NCI-H2171 treated with DMSO at 0.1 percent for 48 hours (cell line): ENCODE measurements around the gene CALR.
A peak's percentile ranks its signal among the peaks of the same experiment; 100 is the strongest.
"Not testable (repeated sequence)": the region's sequence is repeated elsewhere in the genome, so short reads cannot be mapped to it uniquely, and the experiment has no call there.

Source experiments
- DNase-seq: peaks from one replicate; lab custom pipeline; 2025; lab: John Stamatoyannopoulos, UW

Gene CALR

GRCh38 chr19:12937927-12938778 lies at the start of gene CALR:
Gene CALR (plus strand): TSS chr19:12938609. CDS start chr19:12938680, 71 bp downstream.
- DNase-seq = peak; percentile 98

GRCh38 chr19:12890299-12890786 lies 48.1 kb upstream of the CALR start:
- DNase-seq = not testable (repeated sequence)

GRCh38 chr19:12890787-12891552 lies 47.4 kb upstream of the CALR start, which contains the start of gene GCDH:
Gene GCDH (plus strand): TSS chr19:12891160. CDS start chr19:12891305, 145 bp downstream.
- DNase-seq = peak; percentile 99

- no peak for DNase-seq
Measured at GRCh38 chr19:12891553-12892021, 46.8 kb upstream of the CALR start.

- DNase-seq = no peak
Measured at GRCh38 chr19:12893582-12893981, 44.8 kb upstream of the CALR start.

- DNase-seq = no peak
Measured at GRCh38 chr19:12896460-12896859, 41.9 kb upstream of the CALR start.

- DNase-seq = no peak
Measured at GRCh38 chr19:12899891-12900518, 38.4 kb upstream of the CALR start.

GRCh38 chr19:12907166-12907565 lies 31.2 kb upstream of the CALR start:
- DNase-seq = no peak

GRCh38 chr19:12912571-12912970 lies 25.8 kb upstream of the CALR start:
- DNase-seq = peak; percentile 89

GRCh38 chr19:12913011-12913561 lies 25.3 kb upstream of the CALR start:
- DNase-seq = peak; percentile 98

GRCh38 chr19:12913851-12914690 lies 24.3 kb upstream of the CALR start:
- DNase-seq = no peak

- not testable (repeated sequence) for DNase-seq
Measured at GRCh38 chr19:12915860-12916259, 22.5 kb upstream of the CALR start.

GRCh38 chr19:12918253-12918652 lies 20.2 kb upstream of the CALR start:
- DNase-seq = no peak

GRCh38 chr19:12921047-12921446 lies 17.4 kb upstream of the CALR start:
- no peak for DNase-seq

GRCh38 chr19:12922959-12923358 lies 15.4 kb upstream of the CALR start:
- DNase-seq = no peak

GRCh38 chr19:12924621-12925310 lies 13.6 kb upstream of the CALR start:
- no peak for DNase-seq

GRCh38 chr19:12930002-12930645 lies 8.3 kb upstream of the CALR start:
- DNase-seq = no peak

GRCh38 chr19:12932392-12933286 lies 5.8 kb upstream of the CALR start:
- DNase-seq = no peak
